HG03097 (cell line): ENCODE data around the gene TAF4B.
"Not testable (repeated sequence)": the region's sequence is repeated elsewhere in the genome, so short reads cannot be mapped to it uniquely, and the experiment has no call there.

Experiments used
- ATAC-seq: cut with Tn5 transposase; IDR thresholded peaks from one replicate; pipeline ENCODE4 v1.9.1; 2021; ENCODE audit not compliant: unreplicated experiment, low FRiP score

The TAF4B gene

GRCh38 chr18:26419746-26420145, 193.5 kb downstream of the TAF4B start:
- no peak for ATAC-seq

GRCh38 chr18:26421503-26421902, 195.3 kb downstream of the TAF4B start:
- ATAC-seq, result no peak

GRCh38 chr18:26421931-26422330, 195.7 kb downstream of the TAF4B start:
- ATAC-seq, result no peak

- ATAC-seq, result no peak
These were observed 196.4 kb downstream of the TAF4B start for GRCh38 chr18:26422472-26423162.

GRCh38 chr18:26424428-26425147, 198.3 kb downstream of the TAF4B start:
- ATAC-seq, result no peak

GRCh38 chr18:26425148-26425531, 198.9 kb downstream of the TAF4B start:
- no peak for ATAC-seq

GRCh38 chr18:26429535-26430226, 203.4 kb downstream of the TAF4B start:
- no peak for ATAC-seq

- ATAC-seq, result no peak
These were observed 206.6 kb downstream of the TAF4B start for GRCh38 chr18:26432651-26433424.

GRCh38 chr18:26434887-26435286, 208.6 kb downstream of the TAF4B start:
- ATAC-seq, result no peak

GRCh38 chr18:26435415-26436095, 209.3 kb downstream of the TAF4B start:
- no peak for ATAC-seq

GRCh38 chr18:26436176-26437051, 210.2 kb downstream of the TAF4B start:
- ATAC-seq, result no peak

GRCh38 chr18:26437634-26438033, 211.4 kb downstream of the TAF4B start:
- not testable (repeated sequence) for ATAC-seq

GRCh38 chr18:26438980-26439379, 212.7 kb downstream of the TAF4B start:
- peak; percentile 88 for ATAC-seq

- no peak for ATAC-seq
These were observed 213.3 kb downstream of the TAF4B start for GRCh38 chr18:26439537-26439936.

- ATAC-seq, result no peak
These were observed 214.4 kb downstream of the TAF4B start for GRCh38 chr18:26440644-26441043.
